PC-3 (cell line): Measurements from ENCODE around the gene RNF217.

ENCODE experiments used
- EZH2 ChIP-seq: fragments of 300-600 bp; sonication (generic); IDR thresholded peaks from one replicate; pipeline ENCODE4 v1.6.1; 2017; ENCODE audit warnings: antibody characterized with exemption, mild to moderate bottlenecking, low read length; ENCODE audit not compliant: unreplicated experiment
- TF ChIP-seq, protein P1 (sequence below): fragments of 300-600 bp; sonication (generic); conservative IDR thresholded peaks from 2 replicates; pipeline ENCODE4 v1.5.1; 2017; ENCODE audit warnings: antibody characterized with exemption, low read depth, mild to moderate bottlenecking, low read length

DNA sequence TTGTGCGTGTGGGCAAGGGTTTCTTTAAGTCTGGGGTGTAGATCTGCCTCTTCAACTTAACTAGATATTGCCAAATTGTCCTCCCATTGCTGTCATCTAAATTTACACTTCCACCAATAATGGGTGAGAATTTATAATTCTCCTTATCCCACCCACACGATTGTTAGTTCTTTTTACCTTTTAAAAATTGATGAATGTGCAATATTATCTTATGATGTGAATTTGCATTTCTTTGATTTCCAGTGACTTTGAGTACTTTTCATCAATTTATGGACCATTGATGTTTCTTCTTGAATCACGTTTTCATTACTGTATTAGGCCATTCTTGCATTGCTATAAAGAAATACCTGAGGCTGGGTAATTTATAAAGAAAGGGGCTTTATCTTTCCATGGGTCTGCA lies 174.1 kb downstream of the RNF217 start:
- TF ChIP-seq, protein P1, sequence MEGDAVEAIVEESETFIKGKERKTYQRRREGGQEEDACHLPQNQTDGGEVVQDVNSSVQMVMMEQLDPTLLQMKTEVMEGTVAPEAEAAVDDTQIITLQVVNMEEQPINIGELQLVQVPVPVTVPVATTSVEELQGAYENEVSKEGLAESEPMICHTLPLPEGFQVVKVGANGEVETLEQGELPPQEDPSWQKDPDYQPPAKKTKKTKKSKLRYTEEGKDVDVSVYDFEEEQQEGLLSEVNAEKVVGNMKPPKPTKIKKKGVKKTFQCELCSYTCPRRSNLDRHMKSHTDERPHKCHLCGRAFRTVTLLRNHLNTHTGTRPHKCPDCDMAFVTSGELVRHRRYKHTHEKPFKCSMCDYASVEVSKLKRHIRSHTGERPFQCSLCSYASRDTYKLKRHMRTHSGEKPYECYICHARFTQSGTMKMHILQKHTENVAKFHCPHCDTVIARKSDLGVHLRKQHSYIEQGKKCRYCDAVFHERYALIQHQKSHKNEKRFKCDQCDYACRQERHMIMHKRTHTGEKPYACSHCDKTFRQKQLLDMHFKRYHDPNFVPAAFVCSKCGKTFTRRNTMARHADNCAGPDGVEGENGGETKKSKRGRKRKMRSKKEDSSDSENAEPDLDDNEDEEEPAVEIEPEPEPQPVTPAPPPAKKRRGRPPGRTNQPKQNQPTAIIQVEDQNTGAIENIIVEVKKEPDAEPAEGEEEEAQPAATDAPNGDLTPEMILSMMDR = no peak
- TF ChIP-seq EZH2 = no peak
